LNCaP clone FGC (cell line): ENCODE measurements around the gene HOXD1.

Experiments used
- DNase-seq: peaks from one replicate; pipeline ENCODE4 v3.0.0-alpha.2; 2011; ENCODE audit warnings: low read depth
- H3K4me3 ChIP-seq: 2 replicates; pipeline ENCODE4 v1.5.1; 2011; ENCODE audit warnings: mild to moderate bottlenecking, low read depth, low read length, control low read depth
- CTCF ChIP-seq: IDR thresholded peaks from 2 replicates; pipeline ENCODE4 v1.5.1; 2012; ENCODE audit warnings: mild to moderate bottlenecking; ENCODE audit not compliant: control insufficient read depth, insufficient read depth; ENCODE audit errors: extremely low read depth

Gene HOXD1

GRCh38 chr2:176149481-176149938 is 39.0 kb upstream of the HOXD1 start:
- no peak overlapping the region for H3K4me3 ChIP-seq
- DNase-seq: no peak
- no peak for TF ChIP-seq CTCF

- no peak for DNase-seq
- TF ChIP-seq CTCF: no peak
- no peak overlapping the region for H3K4me3 ChIP-seq
Measured at GRCh38 chr2:176149939-176150583, 38.4 kb upstream of the HOXD1 start.

- DNase-seq: no peak
- no peak for TF ChIP-seq CTCF
Measured at GRCh38 chr2:176150584-176151441, 37.7 kb upstream of the HOXD1 start.

GRCh38 chr2:176151442-176152287 is 36.8 kb upstream of the HOXD1 start, which contains the start of gene HOXD4:
Gene HOXD4, plus strand, starts transcription at chr2:176151550. Its CDS starts 84 bp downstream, at chr2:176151634.
- TF ChIP-seq CTCF: no peak
- DNase-seq: no peak
- no peak within 1 kb of the TSS for H3K4me3 ChIP-seq

More at GRCh38 chr2:176150584-176151441, 37.7 kb upstream of the HOXD1 start:
- no peak overlapping the region for H3K4me3 ChIP-seq

GRCh38 chr2:176152350-176153181 is 35.9 kb upstream of the HOXD1 start:
- no peak overlapping the region for H3K4me3 ChIP-seq
- DNase-seq: no peak
- no peak for TF ChIP-seq CTCF
